Measurements from ENCODE around the gene VMP1. TPM values are rescaled to one million over a fixed set of nuclear protein-coding genes. Genes with fewer than 3 reads are reported as not detected.
"Not testable (repeated sequence)": the region's sequence is repeated elsewhere in the genome, so short reads cannot be mapped to it uniquely, and the experiment has no call there.

The VMP1 gene
- total RNA-seq, 1 experiment from 2014 or later: 223 TPM

- peak; percentile 67 for DNase-seq (ENCODE audit: low spot score)
Observed at GRCh38 chr17:59839651-59840328, 132.3 kb downstream of the VMP1 start.

GRCh38 chr17:59840329-59841090 lies 133.1 kb downstream of the VMP1 start:
- DNase-seq (ENCODE audit: low spot score): peak; percentile 74

- DNase-seq (ENCODE audit: low spot score): peak; percentile 63
Observed at GRCh38 chr17:59841091-59841881, 133.8 kb downstream of the VMP1 start.

GRCh38 chr17:59841882-59842263 lies 134.4 kb downstream of the VMP1 start:
- not testable (repeated sequence) for DNase-seq (ENCODE audit: low spot score)

GRCh38 chr17:59842901-59843652 lies 135.6 kb downstream of the VMP1 start:
- peak; percentile 97 for DNase-seq (ENCODE audit: low spot score)

GRCh38 chr17:59844884-59845594 lies 137.6 kb downstream of the VMP1 start:
- DNase-seq (ENCODE audit: low spot score): peak; percentile 84

- peak; percentile 95 for DNase-seq (ENCODE audit: low spot score)
Observed at GRCh38 chr17:59845595-59846393, 138.3 kb downstream of the VMP1 start.

- peak; percentile 96 for DNase-seq (ENCODE audit: low spot score)
Observed at GRCh38 chr17:59846394-59847165, 139.1 kb downstream of the VMP1 start.

- no peak for DNase-seq (ENCODE audit: low spot score)
Observed at GRCh38 chr17:59848385-59848668, 140.9 kb downstream of the VMP1 start.

- no peak for DNase-seq (ENCODE audit: low spot score)
Observed at GRCh38 chr17:59848778-59849177, 141.3 kb downstream of the VMP1 start.

GRCh38 chr17:59850311-59850710 lies 142.9 kb downstream of the VMP1 start:
- not testable (repeated sequence) for DNase-seq (ENCODE audit: low spot score)

GRCh38 chr17:59851439-59852375 lies 144.3 kb downstream of the VMP1 start:
- peak; percentile 71 for DNase-seq (ENCODE audit: low spot score)

- not testable (repeated sequence) for DNase-seq (ENCODE audit: low spot score)
Observed at GRCh38 chr17:59852847-59853167, 145.4 kb downstream of the VMP1 start.

GRCh38 chr17:59853168-59853918 lies 145.9 kb downstream of the VMP1 start:
- DNase-seq (ENCODE audit: low spot score): peak; percentile 97

GRCh38 chr17:59853919-59854729 lies 146.7 kb downstream of the VMP1 start:
- not testable (repeated sequence) for DNase-seq (ENCODE audit: low spot score)

GRCh38 chr17:59856859-59857794 lies 149.7 kb downstream of the VMP1 start:
- DNase-seq (ENCODE audit: low spot score): peak; percentile 79

Data from HT-29 (cell line).